ENCODE measurements around the gene TH. TPM values are rescaled to one million over a fixed set of nuclear protein-coding genes. Genes with fewer than 3 reads are reported as not detected.

TH gene
- not detected for total RNA-seq
- polyA plus RNA-seq = under 1 TPM in 1 of 3 donors, not detected in 2; 0.17 TPM

DNA sequence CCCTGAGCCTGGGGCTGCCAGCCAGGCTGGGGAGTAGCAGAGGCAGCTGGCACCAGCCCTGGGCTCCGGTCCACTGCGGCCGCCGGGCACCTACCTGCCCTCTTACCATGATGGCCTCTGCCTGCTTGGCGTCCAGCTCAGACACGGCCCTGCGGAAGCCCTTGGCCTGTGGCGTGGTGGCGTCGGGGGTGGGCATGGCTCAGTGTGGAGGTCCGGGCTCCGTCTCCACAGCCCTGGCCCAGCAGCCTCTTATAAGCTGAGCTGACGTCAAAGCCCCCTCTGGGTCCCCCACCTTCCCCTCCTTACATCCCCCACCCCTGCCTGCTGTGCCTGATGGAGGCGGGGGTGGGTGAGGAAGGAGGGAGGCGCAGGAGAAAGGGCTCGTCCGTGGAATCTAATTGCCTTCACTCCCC is at the start of gene TH:
Gene TH, minus strand, starts transcription at position 225 of the 413 bp plus-strand sequence. Its CDS starts 29 bp downstream, at position 196.
- H3K4me1 ChIP-seq = peaks cover 0 to 3% (median 1%) of the 10 kb centered on the region in 4 donors
- intact Hi-C loops (cut with DNase I) = no loop called here
- no peak within 1 kb of the TSS for H3K27ac ChIP-seq
- H3K27me3 ChIP-seq = peaks cover 1 to 31% (median 19%) of the 10 kb centered on the region in 3 donors
- H3K9me3 ChIP-seq = no peaks in the 10 kb centered on the region
- no peak for TF ChIP-seq POLR2AphosphoS5 (IDR thresholded peaks at IDR 0.05)
- no peak for TF ChIP-seq POLR2A (IDR thresholded peaks at IDR 0.05)
- TF ChIP-seq CTCF (IDR thresholded peaks at IDR 0.05) = no peak
- no peak for TF ChIP-seq EP300 (IDR thresholded peaks at IDR 0.05)
- H3K36me3 ChIP-seq = no peaks in the 10 kb centered on the region
- no peak within 1 kb of the TSS for H3K4me3 ChIP-seq
- DNase-seq = no peak
- 66 to 75% methylated on average over 17 of the region's 17 CpGs for WGBS, 2 donors

GRCh38 chr11:2221024-2221423 is 49.4 kb upstream of the TH start:
- H3K27me3 ChIP-seq = no peaks in the 10 kb centered on the region
- intact Hi-C loops (cut with DNase I) = no loop called here
- no peaks in the 10 kb centered on the region for H3K4me1 ChIP-seq
- H3K27ac ChIP-seq = no peak overlapping the region
- H3K4me3 ChIP-seq = no peak overlapping the region
- 88 to 91% methylated on average over 1 of the region's 1 CpG for WGBS, 2 donors
- TF ChIP-seq EP300 (IDR thresholded peaks at IDR 0.05) (no peak), CTCF (IDR thresholded peaks at IDR 0.05) (no peak), POLR2AphosphoS5 (IDR thresholded peaks at IDR 0.05) (no peak), POLR2A (IDR thresholded peaks at IDR 0.05) (no peak)
- H3K36me3 ChIP-seq = no peaks in the 10 kb centered on the region
- H3K9me3 ChIP-seq = peaks cover 0 to 3% (median 0%) of the 10 kb centered on the region in 4 donors
- no peak for DNase-seq

GRCh38 chr11:2220173-2220771 is 48.7 kb upstream of the TH start:
- H3K4me1 ChIP-seq = no peaks in the 10 kb centered on the region
- H3K4me3 ChIP-seq = no peak overlapping the region
- H3K27ac ChIP-seq = no peak overlapping the region
- H3K27me3 ChIP-seq = no peaks in the 10 kb centered on the region
- 82 to 89% methylated on average over 3 of the region's 3 CpGs for WGBS, 2 donors
- TF ChIP-seq CTCF (IDR thresholded peaks at IDR 0.05) (no peak), POLR2A (IDR thresholded peaks at IDR 0.05) (no peak), POLR2AphosphoS5 (IDR thresholded peaks at IDR 0.05) (no peak), EP300 (IDR thresholded peaks at IDR 0.05) (no peak)
- H3K36me3 ChIP-seq = no peaks in the 10 kb centered on the region
- intact Hi-C loops (cut with DNase I) = no loop called here
- DNase-seq = no peak
- peaks cover 0 to 3% (median 0%) of the 10 kb centered on the region in 4 donors for H3K9me3 ChIP-seq

DNA sequence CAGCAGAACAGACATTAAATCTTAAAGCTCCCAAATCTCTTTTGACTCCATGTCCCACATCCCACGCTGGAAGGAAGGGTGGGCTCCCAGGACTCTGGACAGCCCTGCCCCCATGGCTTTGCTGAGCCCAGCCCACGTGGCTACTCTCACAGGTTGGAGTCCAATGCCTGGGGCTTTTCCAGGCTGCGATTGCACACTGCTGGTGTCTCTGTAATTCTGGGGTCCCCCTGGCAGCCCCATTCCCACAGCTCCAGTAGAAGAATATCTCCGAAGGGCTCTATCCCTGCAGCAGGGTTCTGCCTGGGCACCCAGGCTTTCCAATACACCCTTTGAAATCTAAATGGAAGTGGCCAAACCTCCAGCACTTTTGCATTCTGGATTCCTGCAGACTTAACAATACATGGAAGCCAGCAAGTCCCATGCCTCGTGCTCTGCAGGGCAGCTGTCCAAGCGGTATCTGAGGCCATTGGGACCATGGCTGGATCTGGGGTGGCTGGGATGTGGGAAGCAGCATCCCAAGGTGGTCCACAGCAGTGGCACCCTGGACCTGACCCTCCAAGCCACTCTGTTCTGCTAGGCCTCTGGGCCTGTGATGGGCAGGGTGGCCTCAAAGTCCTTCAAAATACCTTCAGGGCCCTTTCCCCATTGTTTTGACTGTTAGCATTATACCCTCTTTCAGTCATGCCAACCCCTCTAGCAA is 47.9 kb upstream of the TH start:
- Histone ChIP-seq H3K9me3 (peaks cover 0 to 3% (median 0%) of the 10 kb centered on the region in 4 donors), H3K36me3 (no peaks in the 10 kb centered on the region), H3K4me1 (no peaks in the 10 kb centered on the region), H3K27me3 (no peaks in the 10 kb centered on the region), H3K4me3 (no peak overlapping the region), H3K27ac (no peak overlapping the region)
- intact Hi-C loops (cut with DNase I) = no loop called here
- no peak for TF ChIP-seq POLR2AphosphoS5 (IDR thresholded peaks at IDR 0.05)
- no peak for TF ChIP-seq POLR2A (IDR thresholded peaks at IDR 0.05)
- no peak for TF ChIP-seq EP300 (IDR thresholded peaks at IDR 0.05)
- TF ChIP-seq CTCF (IDR thresholded peaks at IDR 0.05) = no peak
- peak; percentile 43 for DNase-seq
- WGBS, 2 donors = 70 to 85% methylated on average over 6 of the region's 6 CpGs
